ENCODE data around the gene CSPG4. TPM values are rescaled to one million over a fixed set of nuclear protein-coding genes. Genes with fewer than 3 reads are reported as not detected.

The CSPG4 gene
- polyA plus RNA-seq, 1 donor: 6.4 TPM

Other genes starting within 250 kb of the CSPG4 start
- gene PTPN9, start 133.5 kb downstream of the CSPG4 start, polyA plus RNA-seq (ENCODE audit: insufficient read length): 45.5 TPM
- 30.1 TPM for gene SNUPN, start 87.1 kb downstream of the CSPG4 start, polyA plus RNA-seq (ENCODE audit: insufficient read length)
- 48.0 TPM for gene IMP3, start 72.6 kb downstream of the CSPG4 start, polyA plus RNA-seq (ENCODE audit: insufficient read length)
- gene SNX33, start 64.9 kb downstream of the CSPG4 start, polyA plus RNA-seq (ENCODE audit: insufficient read length): 18.7 TPM
- gene UBE2Q2, start 130.6 kb upstream of the CSPG4 start, polyA plus RNA-seq (ENCODE audit: insufficient read length): 60.4 TPM
- 52.2 TPM for gene FBXO22, start 191.0 kb upstream of the CSPG4 start, polyA plus RNA-seq (ENCODE audit: insufficient read length)